ENCODE measurements around the gene SPINT2. TPM values are rescaled to one million over a fixed set of nuclear protein-coding genes. Genes with fewer than 3 reads are reported as not detected.

Gene SPINT2
- total and polyA plus RNA-seq, 2 of the 13 experiments (the other 11 are each of a cell fraction or from before 2014, with no cell fraction given): 0.31 to 0.77 TPM

GRCh38 chr19:38267761-38268483 is 3.5 kb downstream of the SPINT2 start (continued):
- no peak for TF ChIP-seq CEBPZ (IDR thresholded peaks at IDR 0.05; ENCODE audit: low read length)

GRCh38 chr19:38268539-38268938 is 4.2 kb downstream of the SPINT2 start:
- TF ChIP-seq ZBTB43 (CRISPR knock-in tag; conservative IDR thresholded peaks at IDR 0.05): no peak
- TF ChIP-seq ZNF768 (CRISPR knock-in tag; IDR thresholded peaks at IDR 0.05): no peak
- TF ChIP-seq ZBTB44 (CRISPR knock-in tag; IDR thresholded peaks at IDR 0.05): no peak
- TF ChIP-seq HBP1 (CRISPR knock-in tag; IDR thresholded peaks at IDR 0.05; ENCODE audit: low read depth): no peak
- no peak for TF ChIP-seq MTA1 (CRISPR knock-in tag; IDR thresholded peaks at IDR 0.05; ENCODE audit: borderline replicate concordance)
- TF ChIP-seq MYC (CRISPR knock-in tag; IDR thresholded peaks at IDR 0.05; ENCODE audit: borderline replicate concordance): no peak
- TF ChIP-seq TBX2 (CRISPR knock-in tag; IDR thresholded peaks at IDR 0.05; ENCODE audit: borderline replicate concordance): no peak

More at GRCh38 chr19:38268539-38268938, 4.2 kb downstream of the SPINT2 start:
- Histone ChIP-seq H3K27me3 (ENCODE audit: control insufficient read depth in 1 of 2, insufficient read depth in 2 of 2, low read length in 2 of 2) (peaks cover 0 to 6% of the 10 kb centered on the region in 2 experiments; a peak in 2 of 5 replicates), H3K9ac (ENCODE audit: insufficient read depth, low read depth, low read length) (no peak overlapping the region), H3K4me1 (ENCODE audit: insufficient read depth, low read length) (peaks cover 73% of the 10 kb centered on the region), H3K27ac (ENCODE audit: extremely low read length, insufficient read depth, low read length) (no peak overlapping the region), H4K20me1 (ENCODE audit: insufficient read depth, low read length) (no peaks in the 10 kb centered on the region), H3K9me3 (ENCODE audit: low read length) (no peaks in the 10 kb centered on the region), H2AFZ (ENCODE audit: low read length) (no peak overlapping the region), H3K4me3 (replicated peaks in 1 of 3; ENCODE audit: insufficient read depth in 1 of 3, low read depth in 2 of 3, low read length in 3 of 3) (no peak overlapping the region; a peak in 1 of 6 replicates), H3K4me2 (ENCODE audit: low read depth, low read length) (peak overlapping the region; percentile 1; the same call in 1 of the 2 replicates), H3K36me3 (replicated peaks in 1 of 2; ENCODE audit: control insufficient read depth in 1 of 2, insufficient read depth in 2 of 2, low read length in 2 of 2) (no peaks in the 10 kb centered on the region), H3K79me2 (ENCODE audit: insufficient read depth, low read length) (no peaks in the 10 kb centered on the region)
- in situ Hi-C loops (cut with HindIII; ENCODE audit: extremely low pct_ligation_motif_present, low pct_unique_long_range_greater_than_20kb): no loop called here
- no TSS peak for BruUV-seq (replicated peaks)
- POLR2A ChIA-PET: no interaction called here
- DNase-seq (ENCODE audit: low spot score) (no peak), ATAC-seq (no peak), FAIRE-seq (no peak)
- intact Hi-C loops (cut with micrococcal nuclease; ENCODE audit: unreplicated experiment): no loop called here
- CTCF ChIA-PET (ENCODE audit: low intra/inter-chr PET ratio, low total read pairs): interaction anchor here (0.6 kb wide), 1 partner anchor 54 kb away, joined by 3 read pairs; no protein-coding TSS in a partner anchor
- 54% methylated on average over 8 of the region's 8 CpGs for WGBS (ENCODE audit: low lambda C conversion rate)
